Measurements from ENCODE around the gene A1BG.
A peak's percentile ranks its signal among the peaks of the same experiment; 100 is the strongest.
"Not testable (repeated sequence)": the region's sequence is repeated elsewhere in the genome, so short reads cannot be mapped to it uniquely, and the experiment has no call there.

The A1BG gene

GRCh38 chr19:58387338-58388174 is 34.3 kb upstream of the A1BG start:
- no peak for DNase-seq (ENCODE audit: low read depth, low spot score)
- peak overlapping the region; percentile 100 for H3K4me3 ChIP-seq (ENCODE audit: low read length)

GRCh38 chr19:58386576-58387337 is 33.5 kb upstream of the A1BG start, which contains the start of gene RPS5:
Gene RPS5, plus strand, starts transcription at chr19:58387269. Its CDS starts 869 bp downstream, at chr19:58388138.
- DNase-seq (ENCODE audit: low read depth, low spot score): peak; percentile 99
- H3K4me3 ChIP-seq (ENCODE audit: low read length): peak within 1 kb of the TSS; percentile 100

- H3K4me3 ChIP-seq (ENCODE audit: low read length): peak overlapping the region; percentile 100
- DNase-seq (ENCODE audit: low read depth, low spot score): no peak
These were observed 32.7 kb upstream of the A1BG start for GRCh38 chr19:58385891-58386575.

GRCh38 chr19:58385313-58385890 is 32.1 kb upstream of the A1BG start:
- DNase-seq (ENCODE audit: low read depth, low spot score): no peak
- H3K4me3 ChIP-seq (ENCODE audit: low read length): peak overlapping the region; percentile 100

- H3K4me3 ChIP-seq (ENCODE audit: low read length): no peak overlapping the region
- DNase-seq (ENCODE audit: low read depth, low spot score): no peak
These were observed 29.8 kb upstream of the A1BG start for GRCh38 chr19:58382997-58383603.

- H3K4me3 ChIP-seq (ENCODE audit: low read length): peak overlapping the region; percentile 86
- DNase-seq (ENCODE audit: low read depth, low spot score): no peak
These were observed 28.3 kb upstream of the A1BG start for GRCh38 chr19:58381460-58382212.

GRCh38 chr19:58380662-58381459 is 27.6 kb upstream of the A1BG start, which contains the start of gene ZNF837:
Gene ZNF837, minus strand, starts transcription at chr19:58381030. Its CDS starts 11,698 bp downstream, at chr19:58369332.
- H3K4me3 ChIP-seq (ENCODE audit: low read length): peak within 1 kb of the TSS; percentile 86
- DNase-seq (ENCODE audit: low read depth, low spot score): peak; percentile 100

- DNase-seq (ENCODE audit: low read depth, low spot score): no peak
- peak overlapping the region; percentile 86 for H3K4me3 ChIP-seq (ENCODE audit: low read length)
These were observed 26.9 kb upstream of the A1BG start for GRCh38 chr19:58380037-58380661.

GRCh38 chr19:58379246-58379645 is 26.0 kb upstream of the A1BG start:
- no peak overlapping the region for H3K4me3 ChIP-seq (ENCODE audit: low read length)

GRCh38 chr19:58376724-58377123 is 23.4 kb upstream of the A1BG start:
- DNase-seq (ENCODE audit: low read depth, low spot score); H3K4me3 ChIP-seq (ENCODE audit: low read length): not testable (repeated sequence)

More at GRCh38 chr19:58379246-58379645, 26.0 kb upstream of the A1BG start:
- DNase-seq (ENCODE audit: low read depth, low spot score): no peak

- DNase-seq (ENCODE audit: low read depth, low spot score): no peak
- no peak overlapping the region for H3K4me3 ChIP-seq (ENCODE audit: low read length)
These were observed 20.9 kb upstream of the A1BG start for GRCh38 chr19:58374200-58374599.

GRCh38 chr19:58372311-58373133 is 19.2 kb upstream of the A1BG start:
- H3K4me3 ChIP-seq (ENCODE audit: low read length): no peak overlapping the region
- DNase-seq (ENCODE audit: low read depth, low spot score): no peak

GRCh38 chr19:58368561-58369360 is 15.5 kb upstream of the A1BG start:
- DNase-seq (ENCODE audit: low read depth, low spot score): no peak
- H3K4me3 ChIP-seq (ENCODE audit: low read length): no peak overlapping the region

GRCh38 chr19:58367698-58368454 is 14.6 kb upstream of the A1BG start:
- DNase-seq (ENCODE audit: low read depth, low spot score): no peak
- no peak overlapping the region for H3K4me3 ChIP-seq (ENCODE audit: low read length)

Data from Jurkat, Clone E6-1 (cell line).